H4 (cell line): ENCODE data around the gene RTL9. TPM values are rescaled to one million over a fixed set of nuclear protein-coding genes. Genes with fewer than 3 reads are reported as not detected.

Experiments used
- DNase-seq: peaks from one replicate; pipeline ENCODE4 v3.0.0-alpha.2; 2015; ENCODE audit warnings: low spot score
- total RNA-seq: library from RNA; depleted of rRNA; stranded (reverse); fragments of >200 nt; shearing (Covaris generic); gene quantifications from 2 replicates; pipeline ENCODE4 v1.2.3, GENCODE V29; 2014

Gene RTL9
- total RNA-seq, 1 experiment from 2014 or later = 0.15 TPM

DNA sequence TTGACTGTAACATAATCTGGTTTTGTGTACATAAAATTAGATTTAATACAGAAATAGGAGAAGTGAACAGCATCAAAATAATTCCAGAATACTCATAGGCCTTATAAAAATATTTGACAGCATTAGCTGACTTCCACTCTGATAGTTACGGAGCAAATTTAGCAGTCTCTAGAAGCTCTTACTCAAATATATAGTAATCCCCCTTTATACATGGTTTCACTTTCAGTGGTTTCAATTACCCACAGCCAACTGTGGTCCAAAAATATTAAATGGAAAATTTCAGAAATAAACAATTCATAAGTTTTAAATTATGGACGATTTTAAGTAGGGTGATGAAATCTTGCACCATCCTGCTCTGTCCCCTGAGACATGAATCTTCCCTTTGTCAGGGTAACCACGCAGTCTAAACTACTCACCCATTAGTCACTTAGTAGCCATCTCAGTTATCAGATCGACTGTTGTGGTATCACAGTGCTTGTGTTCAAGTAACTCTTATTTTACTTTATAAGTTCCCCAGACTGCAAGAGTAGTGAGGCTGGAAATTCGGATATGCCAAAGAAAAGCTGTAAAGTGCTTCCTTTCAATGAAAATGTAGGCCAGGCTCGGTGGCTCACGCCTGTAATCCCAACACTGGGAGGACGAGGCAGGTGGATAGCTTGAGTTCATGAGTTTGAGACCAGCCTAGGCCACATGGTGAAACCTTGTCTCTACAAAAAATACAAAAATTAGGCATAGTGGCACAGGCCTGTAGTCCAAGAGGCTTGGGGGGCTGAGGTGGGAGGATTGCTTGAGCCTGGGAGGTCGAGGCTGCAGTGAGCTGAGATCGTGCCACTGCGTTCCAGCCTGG lies 17.2 kb upstream of the RTL9 start:
- peak; percentile 35 for DNase-seq

DNA sequence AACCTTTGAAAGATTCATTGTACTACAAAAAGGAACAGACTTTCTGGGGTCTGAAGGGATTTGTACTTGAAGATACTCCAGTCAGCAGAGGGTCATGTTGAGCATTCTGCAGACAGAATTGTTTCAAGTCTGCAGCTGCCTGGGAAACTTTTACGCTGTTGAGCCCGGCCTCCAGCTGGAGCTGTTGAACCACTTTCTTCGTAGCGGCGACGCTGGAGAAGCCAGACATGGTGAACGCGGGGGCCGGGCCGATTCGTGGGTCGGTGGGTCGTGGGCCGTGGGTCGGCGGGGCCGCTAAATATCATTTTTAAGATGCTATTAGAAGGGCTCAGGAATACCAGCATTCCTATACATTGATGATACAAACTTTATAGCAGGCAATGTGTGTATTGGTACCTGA lies 12.0 kb upstream of the RTL9 start:
- no peak for DNase-seq

DNA sequence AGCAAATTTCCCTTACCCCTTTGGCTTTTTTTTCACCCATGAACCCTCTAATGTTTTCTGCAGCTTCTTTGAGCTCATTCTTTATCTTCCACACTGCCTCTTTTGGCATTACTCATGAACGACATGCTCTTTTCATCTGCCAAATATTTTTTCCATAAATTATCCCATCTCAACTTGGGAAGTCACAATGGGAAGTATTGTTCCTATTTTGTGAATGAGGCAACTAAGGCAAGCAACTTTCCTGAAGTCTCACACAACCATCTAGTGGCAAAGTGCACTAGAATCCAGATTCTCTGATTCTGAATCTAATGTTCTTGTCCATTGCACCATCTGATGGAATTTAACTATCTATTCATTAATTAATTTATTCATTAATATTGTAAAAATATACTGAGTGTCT lies 625 bp downstream of the RTL9 start:
- DNase-seq = no peak

DNA sequence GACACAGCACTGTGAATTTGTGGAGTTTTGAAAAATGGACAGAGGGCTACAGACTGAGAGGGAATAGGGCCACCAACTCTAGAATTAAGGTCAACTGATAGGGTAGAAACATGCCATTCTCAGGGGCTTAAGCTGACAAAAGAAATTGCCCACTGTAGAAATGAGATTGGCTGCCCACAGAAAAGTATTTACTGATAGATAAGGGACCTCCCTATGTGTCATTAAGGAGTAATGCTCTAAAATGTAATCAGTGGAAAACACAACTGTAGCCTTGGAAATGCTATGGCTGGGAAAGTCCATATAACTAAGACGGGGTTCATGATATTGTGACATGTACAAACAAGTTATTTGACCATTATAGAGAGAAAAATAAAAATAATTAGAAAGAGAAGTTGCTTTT lies 4.6 kb downstream of the RTL9 start:
- no peak for DNase-seq

DNA sequence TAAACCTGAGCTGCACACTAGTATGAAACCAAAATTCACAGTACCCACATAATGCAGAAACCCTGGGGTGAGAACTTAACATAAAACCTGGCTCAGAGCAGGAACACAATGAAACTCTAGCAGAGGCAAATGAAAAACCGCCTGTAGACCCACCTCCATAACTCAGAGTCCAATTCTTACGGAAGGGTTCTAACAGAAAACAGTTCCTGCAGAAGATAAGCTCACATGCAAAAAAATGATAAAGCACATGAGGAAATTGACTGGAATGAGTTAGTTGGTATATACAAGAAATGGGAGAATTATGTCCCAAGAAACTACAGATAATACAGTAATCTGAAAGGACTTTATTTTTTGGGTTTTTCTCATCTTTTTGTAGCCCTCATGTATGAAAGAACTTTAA lies 14.7 kb downstream of the RTL9 start:
- DNase-seq = no peak

DNA sequence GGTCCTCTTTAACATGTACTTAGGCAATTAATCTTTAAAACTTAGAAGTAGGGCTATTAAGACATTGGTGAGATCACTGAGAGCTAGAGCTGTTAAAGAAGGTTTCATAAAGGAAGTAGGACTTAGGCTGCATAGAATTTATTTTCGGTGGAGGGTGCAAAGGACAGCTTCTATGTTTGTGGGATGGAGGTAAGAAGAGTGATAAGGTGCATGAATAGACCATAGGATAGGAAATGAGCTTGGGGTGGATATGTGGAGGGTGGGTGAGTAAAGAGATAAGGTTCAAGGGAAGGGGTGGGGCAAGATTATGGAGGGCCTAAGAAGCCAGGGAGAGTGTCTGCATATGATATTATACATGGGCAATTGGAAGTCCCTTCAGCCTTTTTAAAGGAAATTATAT lies 15.9 kb downstream of the RTL9 start:
- DNase-seq = no peak

DNA sequence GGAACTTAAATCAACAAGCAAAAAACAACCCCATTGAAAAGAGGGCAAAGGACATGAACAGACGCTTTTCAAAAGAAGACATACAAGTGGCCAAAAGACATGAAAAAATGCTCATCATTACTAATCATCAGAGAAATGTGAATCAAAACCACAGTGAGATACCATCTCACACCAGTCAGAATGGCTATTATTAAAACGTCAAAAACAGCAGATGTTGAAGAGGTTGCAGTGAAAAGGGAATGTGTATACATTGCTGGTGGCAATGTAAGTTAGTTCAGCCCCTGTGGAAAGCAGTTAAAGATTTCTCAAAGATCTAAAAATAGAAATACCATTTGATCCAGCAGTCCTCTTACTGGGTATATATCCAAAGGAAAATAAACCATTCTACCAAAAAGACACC lies 22.6 kb downstream of the RTL9 start:
- no peak for DNase-seq

DNA sequence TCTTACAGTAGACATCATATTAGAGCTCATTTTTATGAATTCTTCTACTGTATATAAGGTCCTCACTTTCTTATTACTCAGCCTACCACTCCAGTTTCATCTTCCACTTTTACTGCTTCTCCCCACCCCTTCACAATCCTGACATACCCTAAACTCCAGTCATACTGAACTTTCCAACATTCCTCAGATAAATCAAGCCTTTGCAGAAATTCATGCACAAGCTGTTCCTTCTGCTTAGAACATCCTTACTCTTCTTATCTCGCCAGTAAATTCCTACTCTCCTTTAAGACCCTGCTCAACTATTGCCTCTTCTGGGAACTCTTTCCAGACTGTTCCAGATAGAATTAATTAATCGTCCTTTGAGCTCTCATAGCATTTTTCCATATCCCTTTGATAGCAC lies 24.8 kb downstream of the RTL9 start:
- no peak for DNase-seq

DNA sequence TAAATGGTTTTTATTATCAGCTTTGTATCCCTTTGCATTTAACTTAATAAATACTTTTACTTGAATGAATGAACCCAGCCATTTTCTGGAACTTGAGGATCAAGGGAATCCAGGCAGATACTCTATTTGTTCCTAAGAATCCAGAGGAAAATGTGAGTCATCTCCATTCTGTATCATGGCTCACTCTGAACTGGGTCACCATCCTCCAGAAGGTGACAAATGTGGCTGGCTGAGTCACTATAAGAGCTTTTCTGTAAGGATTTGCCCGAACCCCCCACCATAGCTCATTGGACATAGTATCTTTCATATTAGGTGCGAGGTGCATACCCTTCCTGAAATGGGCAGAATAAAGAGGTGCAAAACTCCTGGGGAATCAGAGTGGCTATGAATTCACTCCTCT lies 25.8 kb downstream of the RTL9 start:
- peak; percentile 33 for DNase-seq

DNA sequence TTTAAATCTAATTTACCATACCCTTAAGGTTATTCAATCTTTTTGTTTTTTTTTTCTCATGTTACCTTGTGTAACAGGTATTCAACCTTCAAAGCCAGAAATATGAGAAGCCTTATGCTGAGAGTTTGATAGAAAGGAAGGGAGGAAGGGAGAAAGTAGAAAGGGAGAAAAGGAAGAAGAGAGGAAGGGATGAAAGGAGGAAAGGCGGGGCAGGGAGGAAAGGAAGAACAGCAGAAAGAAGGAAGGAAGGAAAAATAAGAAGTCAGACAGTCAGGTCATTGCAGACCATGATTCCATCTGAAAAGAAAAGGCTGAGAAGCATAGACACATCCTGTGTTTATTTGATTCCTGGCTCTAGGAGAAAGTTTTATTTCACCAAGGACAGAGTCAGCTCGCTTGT lies 30.9 kb downstream of the RTL9 start:
- DNase-seq = no peak

DNA sequence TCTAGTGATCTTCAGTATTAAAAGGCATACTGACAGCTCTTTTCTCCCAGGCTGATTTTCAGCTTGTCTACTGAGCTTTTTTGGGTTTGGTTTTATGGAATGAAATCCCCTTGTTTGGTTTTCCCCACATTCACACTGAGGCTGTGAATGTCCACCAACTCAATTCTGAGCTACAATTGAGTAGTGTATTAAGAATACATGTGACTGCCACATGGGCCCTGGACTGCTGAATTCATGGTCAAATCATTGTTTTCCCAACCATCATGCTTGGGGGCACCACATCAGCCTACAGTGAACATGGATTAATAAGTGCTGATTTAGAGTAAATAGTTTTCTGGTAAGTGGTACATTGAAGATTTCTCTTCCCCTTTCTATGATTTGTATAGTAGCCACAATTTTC lies 32.4 kb downstream of the RTL9 start:
- no peak for DNase-seq

DNA sequence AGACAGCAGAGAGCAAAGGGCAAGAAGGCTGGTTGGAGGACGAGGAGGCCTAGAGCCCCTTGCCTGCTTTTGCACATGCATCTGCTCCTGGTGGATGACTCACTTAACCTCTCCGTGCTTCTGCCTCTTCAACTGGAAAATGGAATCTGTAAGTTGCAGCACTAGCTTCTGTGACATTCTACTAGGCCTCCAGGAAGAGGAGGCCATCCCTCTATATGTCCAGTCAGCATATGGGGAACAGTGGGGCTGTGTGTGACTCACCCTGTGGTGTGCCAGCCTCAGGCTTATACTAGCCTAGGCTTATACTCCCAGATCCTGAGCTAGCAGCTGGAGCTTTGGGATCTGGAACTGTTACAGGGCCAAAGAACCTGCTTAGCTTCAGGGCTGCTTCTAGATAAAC lies 36.0 kb downstream of the RTL9 start:
- DNase-seq = peak; percentile 67

DNA sequence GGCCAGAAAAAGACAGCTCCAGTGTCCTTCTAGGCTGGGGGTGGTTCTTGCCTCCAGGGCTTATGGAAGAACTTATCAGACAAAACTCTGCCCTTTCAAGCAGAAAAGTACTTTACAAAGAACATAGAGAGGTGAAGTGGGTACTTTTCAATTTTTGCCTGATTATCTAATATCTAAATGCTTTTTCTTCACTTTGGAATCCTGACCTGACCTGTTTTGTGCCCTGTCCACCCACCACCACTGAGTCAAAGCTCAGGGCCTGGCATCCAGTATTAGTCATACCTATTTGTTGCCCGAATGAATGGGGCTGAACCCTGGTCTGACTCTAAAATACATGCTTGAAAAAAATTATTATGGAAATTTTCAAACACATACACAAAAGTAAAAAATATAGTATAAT lies 37.2 kb downstream of the RTL9 start:
- DNase-seq = no peak

DNA sequence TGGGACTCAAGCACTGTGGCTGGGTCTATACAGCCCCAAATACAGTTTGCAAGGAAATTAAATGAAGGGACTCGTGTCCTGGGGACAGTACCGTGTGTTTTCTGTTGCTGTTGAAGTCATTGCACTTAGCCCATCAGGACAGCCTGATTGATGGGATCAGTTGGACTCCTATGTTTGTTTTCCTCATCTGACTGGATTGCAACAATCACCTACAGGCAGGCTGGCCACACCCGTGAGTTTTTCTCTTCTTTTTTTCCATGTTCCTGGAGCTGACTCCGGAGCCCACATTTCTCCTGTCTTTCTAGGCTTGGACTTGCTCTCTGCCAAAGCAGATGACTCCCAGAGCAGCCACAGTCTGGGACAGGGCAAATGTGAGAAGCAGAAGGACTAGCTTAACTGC lies 38.1 kb downstream of the RTL9 start:
- no peak for DNase-seq

DNA sequence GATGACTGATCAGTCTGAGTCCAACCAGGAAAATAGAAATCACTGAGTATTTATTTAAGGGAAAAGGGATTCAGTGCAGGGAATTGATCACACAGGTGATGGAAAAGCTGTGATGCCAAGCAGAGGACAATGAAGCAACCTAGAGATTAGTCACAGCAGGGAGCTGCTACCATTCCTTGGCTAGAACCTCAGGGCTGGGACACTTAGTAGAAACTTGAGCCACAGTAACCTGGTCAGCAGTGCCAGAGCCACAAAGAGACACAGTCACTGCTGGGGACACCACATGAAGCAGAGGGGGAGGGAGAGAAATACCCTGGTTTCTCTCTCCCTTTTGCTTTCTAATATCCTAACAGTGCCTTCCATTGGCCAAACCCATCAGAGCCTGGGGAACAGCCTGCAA lies 38.7 kb downstream of the RTL9 start:
- no peak for DNase-seq

DNA sequence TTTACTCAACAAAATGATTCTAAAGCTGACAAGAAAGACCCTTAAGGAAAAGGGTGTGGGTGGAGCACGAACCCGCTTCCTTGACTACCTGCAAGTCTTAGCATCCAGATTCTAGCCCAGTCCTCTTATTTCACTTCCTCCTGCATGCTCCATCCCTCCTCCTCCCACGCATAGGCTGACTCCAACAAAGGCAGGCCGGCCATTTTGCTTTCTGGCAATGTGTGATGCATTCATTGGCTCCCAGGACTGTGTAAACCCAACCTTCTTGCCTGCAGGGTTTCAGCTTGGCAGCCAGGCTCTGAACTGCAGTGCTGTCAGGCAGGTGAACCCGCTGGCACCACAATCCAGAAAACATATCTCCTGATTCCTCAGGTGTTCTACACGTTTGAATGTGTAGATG lies 39.3 kb downstream of the RTL9 start:
- DNase-seq = no peak

DNA sequence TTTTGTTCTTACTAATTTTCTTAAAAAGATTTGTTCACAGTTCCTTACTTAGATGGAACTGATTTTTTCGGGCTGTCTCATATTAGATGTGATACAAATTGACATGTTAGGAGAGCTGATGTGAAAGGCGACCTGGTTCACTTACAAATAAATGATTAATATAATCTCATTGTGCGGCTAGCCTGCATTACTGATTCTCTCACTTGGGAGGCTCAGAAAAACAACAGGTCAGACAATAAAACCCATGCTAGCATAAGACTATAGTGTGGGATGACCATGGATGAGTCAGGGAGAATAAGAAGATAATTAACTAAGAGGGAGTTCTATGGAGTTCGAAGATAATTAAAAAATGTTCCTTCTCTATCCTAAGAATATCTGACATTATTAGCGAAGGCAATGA lies 40.8 kb downstream of the RTL9 start:
- DNase-seq = no peak

DNA sequence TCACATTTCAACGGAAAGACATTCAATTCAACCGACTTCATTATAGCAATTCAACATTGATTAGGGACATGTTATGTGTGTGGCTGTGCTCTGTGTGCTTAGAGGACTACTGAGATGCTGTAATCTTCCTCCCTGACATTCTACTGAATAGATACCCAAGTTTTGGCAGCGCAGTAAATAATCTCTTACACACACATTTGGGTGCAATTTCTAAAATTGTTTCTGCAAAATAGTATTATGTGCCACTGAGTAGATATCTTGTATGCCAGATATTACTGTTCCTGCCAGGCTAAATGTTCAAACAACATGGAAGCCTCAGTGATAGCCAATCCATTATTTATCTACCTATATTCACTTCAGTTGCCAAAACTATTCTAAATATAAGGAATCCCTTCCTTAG lies 41.3 kb downstream of the RTL9 start:
- no peak for DNase-seq

DNA sequence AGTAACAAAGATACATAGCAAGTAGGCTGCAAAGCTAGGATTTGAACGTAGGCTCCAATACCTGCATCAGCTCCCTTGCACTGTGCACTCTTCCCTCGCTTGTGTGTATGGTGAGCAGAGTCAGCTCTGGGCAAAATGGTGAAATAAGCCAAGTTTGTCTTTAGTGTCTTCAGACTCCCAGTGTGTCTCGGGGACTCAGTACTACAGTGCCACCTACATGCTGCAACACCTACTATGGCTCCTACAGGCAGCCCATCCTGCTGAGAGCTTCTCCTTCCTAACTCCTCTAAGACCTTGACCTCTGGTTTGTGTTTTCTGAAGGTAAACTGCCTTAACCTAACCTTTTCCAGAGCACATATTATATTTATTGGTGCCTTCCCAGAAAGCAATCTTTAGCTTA lies 42.5 kb downstream of the RTL9 start:
- no peak for DNase-seq

DNA sequence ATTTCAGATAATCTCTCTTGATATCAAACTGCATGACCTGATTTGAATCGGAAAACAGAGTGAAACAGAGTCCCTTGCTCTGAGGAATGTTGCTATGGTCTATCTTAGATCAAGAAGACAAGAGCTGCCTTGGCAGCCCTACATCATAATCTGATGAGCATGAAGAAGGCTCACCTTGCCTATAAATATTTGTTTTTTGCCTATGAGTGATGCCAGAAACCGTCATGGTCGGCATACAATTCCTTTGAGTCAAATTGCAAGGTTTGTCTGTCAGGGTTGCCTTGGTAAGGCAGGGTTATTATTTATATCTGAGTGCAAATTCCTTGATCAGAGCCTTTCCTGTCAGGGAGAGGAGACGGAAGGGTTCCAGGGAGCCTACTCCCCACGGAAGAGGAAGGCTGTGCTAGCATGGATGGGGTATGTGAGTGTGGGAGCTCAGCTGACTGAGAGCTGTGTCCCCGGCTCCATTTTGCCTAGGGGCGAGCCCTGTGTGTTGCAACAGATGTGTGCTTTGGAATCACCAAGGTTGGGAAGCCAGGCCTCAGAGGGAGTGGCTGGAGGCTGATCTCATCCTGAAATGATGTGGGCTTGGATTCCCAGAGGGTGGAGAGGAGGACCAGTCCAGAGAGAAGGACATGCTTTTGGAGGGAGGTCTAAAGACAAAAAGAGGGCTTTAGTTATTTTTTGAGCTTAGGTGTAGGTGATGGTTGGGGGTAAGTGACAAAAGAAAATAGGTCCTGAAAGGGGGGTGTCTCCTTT lies 43.6 kb downstream of the RTL9 start:
- peak; percentile 57 for DNase-seq

DNA sequence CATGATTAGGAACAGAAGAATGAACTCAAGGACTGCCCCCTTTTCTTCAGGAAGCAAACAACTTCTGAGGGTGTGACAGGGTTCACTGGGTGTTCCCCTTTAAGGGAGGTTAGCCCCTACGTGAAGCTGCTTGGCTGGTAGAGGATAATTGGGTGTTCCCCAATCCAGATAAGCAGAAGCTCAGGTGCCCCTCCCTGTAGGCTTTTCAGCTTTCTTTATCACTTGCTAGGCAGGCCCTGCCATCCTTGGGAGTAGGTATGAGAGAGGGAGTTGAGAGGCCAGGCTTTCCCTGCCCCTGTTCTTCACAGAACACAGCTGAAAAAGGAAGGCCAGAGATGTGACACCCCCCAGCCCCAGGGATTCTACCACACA lies 44.2 kb downstream of the RTL9 start:
- no peak for DNase-seq

DNA sequence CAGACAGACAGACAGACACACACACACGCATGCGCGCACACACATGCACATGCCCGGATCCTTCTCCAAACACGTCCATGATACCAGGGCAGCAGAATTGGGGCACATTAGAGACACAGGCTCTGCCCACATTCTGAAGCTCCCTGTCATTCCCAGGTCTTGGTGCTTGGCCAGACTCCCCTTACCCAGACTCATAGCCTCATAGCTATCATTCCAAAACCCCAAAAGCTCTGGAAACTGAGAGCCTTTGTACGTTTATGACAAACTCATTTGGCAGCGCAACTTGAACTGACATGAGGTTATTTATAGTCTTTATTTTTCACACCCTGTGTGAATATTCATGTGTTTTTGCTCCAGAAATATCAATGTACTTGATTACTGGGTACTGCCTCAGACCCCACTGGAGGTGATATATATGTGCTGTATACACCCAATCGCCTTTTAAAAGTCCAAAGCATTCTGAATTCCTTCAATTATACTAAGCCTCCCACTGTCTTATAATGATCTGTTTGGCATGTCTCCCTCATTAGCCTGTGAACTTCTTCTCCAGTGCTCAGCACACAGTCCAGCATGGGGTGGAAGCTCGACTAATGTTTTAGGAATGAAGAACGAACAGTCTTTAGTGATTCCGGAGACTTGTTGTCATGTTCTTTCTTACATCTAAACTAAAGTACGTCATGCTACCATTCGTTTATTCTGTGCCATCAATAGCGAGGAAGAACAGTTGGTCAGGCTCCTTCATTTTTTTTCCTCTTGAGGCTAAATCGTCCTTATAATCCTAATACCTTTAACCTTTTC lies 45.0 kb downstream of the RTL9 start:
- no peak for DNase-seq

DNA sequence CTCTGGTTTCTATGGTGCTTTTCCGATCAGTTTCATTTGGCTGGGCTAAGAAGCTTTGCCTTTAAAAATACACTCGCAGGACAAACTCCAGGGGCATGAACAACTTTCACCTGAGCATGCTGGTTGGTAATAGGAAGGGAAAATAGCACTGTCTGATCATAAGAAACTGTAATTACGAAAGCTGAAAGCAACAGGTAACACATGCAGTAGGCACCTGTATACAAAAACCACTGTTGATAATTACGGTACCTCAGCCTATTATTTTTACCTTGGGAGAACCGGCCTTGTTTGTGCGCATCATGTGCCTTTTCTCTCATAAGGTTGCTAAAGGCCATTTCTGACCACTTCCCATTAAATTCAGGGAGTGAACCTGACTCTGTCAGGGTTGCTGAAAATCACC lies 45.7 kb downstream of the RTL9 start:
- no peak for DNase-seq
